KMS-11 (cell line): ENCODE measurements around the gene C9orf50.
"Not testable (repeated sequence)": the region's sequence is repeated elsewhere in the genome, so short reads cannot be mapped to it uniquely, and the experiment has no call there.

Experiments
- H2AFZ ChIP-seq: fragments of 200-600 bp; sonication (generic); 2 replicates; pipeline ENCODE4 v1.6.1; 2016; ENCODE audit warnings: antibody characterized with exemption, mixed run types, low read depth
- H3K27ac ChIP-seq: fragments of 200-600 bp; sonication (generic); 2 replicates; pipeline ENCODE4 v1.6.1; 2016; ENCODE audit warnings: mild to moderate bottlenecking, mixed run types
- H3K27me3 ChIP-seq: fragments of 200-600 bp; sonication (generic); 2 replicates; pipeline ENCODE4 v1.6.1; 2017; ENCODE audit warnings: mild to moderate bottlenecking, low read depth, mixed run types, moderate library complexity; ENCODE audit not compliant: insufficient read depth
- H3K36me3 ChIP-seq: fragments of 200-600 bp; sonication (generic); 2 replicates; pipeline ENCODE4 v1.6.1; 2017; ENCODE audit warnings: mild to moderate bottlenecking, mixed run types; ENCODE audit not compliant: insufficient read depth
- H3K4me1 ChIP-seq: fragments of 200-600 bp; sonication (generic); 2 replicates; pipeline ENCODE4 v1.6.1; 2016; ENCODE audit warnings: mild to moderate bottlenecking, low read depth, mixed run types; ENCODE audit not compliant: poor library complexity, severe bottlenecking
- H3K4me2 ChIP-seq: fragments of 200-600 bp; sonication (generic); 2 replicates; pipeline ENCODE4 v1.7.0; 2016; ENCODE audit warnings: mild to moderate bottlenecking, mixed run types
- H3K4me3 ChIP-seq: fragments of 200-600 bp; sonication (generic); IDR thresholded peaks from 2 replicates; pipeline ENCODE4 v1.6.1; 2017; ENCODE audit warnings: low read depth, low read length, mixed read lengths; ENCODE audit not compliant: insufficient read depth
- H3K79me2 ChIP-seq: fragments of 200-600 bp; sonication (generic); 2 replicates; pipeline ENCODE4 v1.6.1; 2016; ENCODE audit warnings: low read depth, mixed run types; ENCODE audit not compliant: insufficient read depth
- H3K9ac ChIP-seq: fragments of 200-600 bp; sonication (generic); 2 replicates; pipeline ENCODE4 v1.6.1; 2016; ENCODE audit warnings: mild to moderate bottlenecking, mixed run types
- H4K20me1 ChIP-seq: fragments of 200-600 bp; sonication (generic); 2 replicates; pipeline ENCODE4 v1.6.1; 2016; ENCODE audit warnings: mild to moderate bottlenecking, mixed run types; ENCODE audit not compliant: insufficient read depth
- TF ChIP-seq, protein P1 (sequence below): fragments of 200-600 bp; sonication (generic); conservative IDR thresholded peaks from 2 replicates; pipeline ENCODE4 v1.6.1; 2017; ENCODE audit warnings: low read depth, mild to moderate bottlenecking, antibody characterized with exemption, low read length, moderate library complexity, mixed read lengths

Gene C9orf50

GRCh38 chr9:129595311-129595741 is 25.6 kb downstream of the C9orf50 start:
- Histone ChIP-seq H3K4me1 (peaks cover 14% of the 10 kb centered on the region), H3K4me3 (no peak overlapping the region), H3K79me2 (no peaks in the 10 kb centered on the region), H2AFZ (no peak overlapping the region), H3K27ac (no peak overlapping the region), H3K9ac (no peak overlapping the region), H3K27me3 (no peaks in the 10 kb centered on the region), H3K36me3 (no peaks in the 10 kb centered on the region), H4K20me1 (no peaks in the 10 kb centered on the region), H3K4me2 (no peak overlapping the region)
- TF ChIP-seq, protein P1, sequence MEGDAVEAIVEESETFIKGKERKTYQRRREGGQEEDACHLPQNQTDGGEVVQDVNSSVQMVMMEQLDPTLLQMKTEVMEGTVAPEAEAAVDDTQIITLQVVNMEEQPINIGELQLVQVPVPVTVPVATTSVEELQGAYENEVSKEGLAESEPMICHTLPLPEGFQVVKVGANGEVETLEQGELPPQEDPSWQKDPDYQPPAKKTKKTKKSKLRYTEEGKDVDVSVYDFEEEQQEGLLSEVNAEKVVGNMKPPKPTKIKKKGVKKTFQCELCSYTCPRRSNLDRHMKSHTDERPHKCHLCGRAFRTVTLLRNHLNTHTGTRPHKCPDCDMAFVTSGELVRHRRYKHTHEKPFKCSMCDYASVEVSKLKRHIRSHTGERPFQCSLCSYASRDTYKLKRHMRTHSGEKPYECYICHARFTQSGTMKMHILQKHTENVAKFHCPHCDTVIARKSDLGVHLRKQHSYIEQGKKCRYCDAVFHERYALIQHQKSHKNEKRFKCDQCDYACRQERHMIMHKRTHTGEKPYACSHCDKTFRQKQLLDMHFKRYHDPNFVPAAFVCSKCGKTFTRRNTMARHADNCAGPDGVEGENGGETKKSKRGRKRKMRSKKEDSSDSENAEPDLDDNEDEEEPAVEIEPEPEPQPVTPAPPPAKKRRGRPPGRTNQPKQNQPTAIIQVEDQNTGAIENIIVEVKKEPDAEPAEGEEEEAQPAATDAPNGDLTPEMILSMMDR = no peak

DNA sequence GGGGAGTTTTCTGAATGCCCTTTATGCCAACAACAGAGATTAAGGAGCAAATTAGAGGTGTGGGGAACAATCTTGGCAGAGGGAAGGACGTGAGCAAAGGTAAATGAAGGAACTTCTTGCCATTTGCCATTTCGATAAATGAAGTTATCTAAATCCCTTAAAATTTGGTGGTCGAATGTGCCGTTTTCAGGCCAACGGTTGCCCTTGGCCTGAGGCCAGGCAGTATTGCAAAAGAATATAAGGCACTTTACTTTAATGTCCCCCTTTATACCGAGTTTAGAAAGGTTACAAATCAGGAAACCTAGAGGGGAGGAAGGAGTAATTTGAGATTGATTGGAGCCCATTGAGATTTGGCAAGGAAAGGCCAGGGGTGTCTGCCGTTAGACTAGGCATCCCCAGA is 26.3 kb downstream of the C9orf50 start:
- Histone ChIP-seq H3K4me1 (peaks cover 14% of the 10 kb centered on the region), H3K4me2 (no peak overlapping the region), H3K27me3 (no peaks in the 10 kb centered on the region), H3K4me3 (no peak overlapping the region), H3K27ac (no peak overlapping the region), H3K9ac (no peak overlapping the region), H3K36me3 (no peaks in the 10 kb centered on the region), H4K20me1 (no peaks in the 10 kb centered on the region), H2AFZ (no peak overlapping the region), H3K79me2 (no peaks in the 10 kb centered on the region)
- TF ChIP-seq, protein P1 = no peak

DNA sequence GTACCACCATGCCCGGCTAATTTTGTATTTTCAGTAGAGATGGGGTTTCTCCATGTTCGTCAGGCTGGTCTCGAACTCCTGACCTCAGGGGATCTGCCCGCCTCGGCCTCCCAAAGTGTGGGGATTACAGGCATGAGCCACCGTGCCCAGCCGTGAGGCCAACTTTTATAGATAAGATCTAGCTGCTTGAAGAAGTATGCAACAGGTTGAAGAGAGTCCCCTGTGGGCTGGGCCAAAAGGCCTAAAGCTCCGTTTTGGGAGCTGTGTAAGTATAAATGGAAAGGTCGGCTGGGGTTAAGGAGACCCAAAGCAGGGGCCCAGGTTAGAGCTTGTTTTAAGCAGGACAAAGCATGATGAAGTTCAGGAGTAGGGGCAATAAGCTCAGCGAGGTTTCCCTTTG is 28.1 kb downstream of the C9orf50 start:
- not testable (repeated sequence) for H3K9ac ChIP-seq, H3K4me3 ChIP-seq, H3K27me3 ChIP-seq, H2AFZ ChIP-seq, H3K79me2 ChIP-seq, H3K36me3 ChIP-seq, H3K27ac ChIP-seq, H4K20me1 ChIP-seq
- peak overlapping the region; percentile 39; the same call in 1 of the 2 replicates for H3K4me2 ChIP-seq
- peaks cover 14% of the 10 kb centered on the region for H3K4me1 ChIP-seq

DNA sequence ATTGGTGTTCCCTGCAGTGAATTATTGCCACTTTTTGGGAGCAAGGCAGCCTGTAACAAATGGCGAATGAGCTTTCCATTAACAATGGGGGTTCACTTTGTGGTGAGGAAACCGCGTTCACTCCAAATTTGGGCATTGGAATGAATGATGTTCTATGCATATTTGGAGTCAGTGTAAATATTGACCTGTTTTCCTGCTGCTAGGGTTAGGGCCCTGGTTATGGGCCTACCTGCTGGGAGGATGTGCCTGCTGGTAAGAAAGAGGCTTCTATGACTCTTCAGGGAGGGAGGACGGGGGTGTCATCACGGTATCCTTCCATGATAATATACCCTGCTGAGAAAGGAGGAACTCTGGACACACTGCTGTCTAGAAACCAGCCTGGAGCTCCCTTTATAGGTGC is 29.0 kb downstream of the C9orf50 start:
- Histone ChIP-seq H3K4me2 (no peak overlapping the region), H3K4me1 (peaks cover 14% of the 10 kb centered on the region), H4K20me1 (no peaks in the 10 kb centered on the region), H3K4me3 (no peak overlapping the region), H3K36me3 (no peaks in the 10 kb centered on the region), H3K79me2 (no peaks in the 10 kb centered on the region), H3K27ac (no peak overlapping the region), H2AFZ (no peak overlapping the region), H3K9ac (no peak overlapping the region), H3K27me3 (no peaks in the 10 kb centered on the region)
- TF ChIP-seq, protein P1 = no peak

GRCh38 chr9:129590466-129590865 is 30.4 kb downstream of the C9orf50 start:
- no peak overlapping the region for H3K4me3 ChIP-seq
- H2AFZ ChIP-seq = no peak overlapping the region
- no peak overlapping the region for H3K27ac ChIP-seq
- H3K79me2 ChIP-seq = no peaks in the 10 kb centered on the region
- no peak overlapping the region for H3K4me2 ChIP-seq
- no peaks in the 10 kb centered on the region for H3K36me3 ChIP-seq
- H3K4me1 ChIP-seq = peaks cover 21% of the 10 kb centered on the region
- H3K27me3 ChIP-seq = no peaks in the 10 kb centered on the region
- TF ChIP-seq, protein P1 = no peak
- no peaks in the 10 kb centered on the region for H4K20me1 ChIP-seq
- no peak overlapping the region for H3K9ac ChIP-seq
